Chondrocyte (in vitro differentiated cells): ENCODE data around the gene TTC22. TPM values are rescaled to one million over a fixed set of nuclear protein-coding genes. Genes with fewer than 3 reads are reported as not detected.
"Not testable (repeated sequence)": the region's sequence is repeated elsewhere in the genome, so short reads cannot be mapped to it uniquely, and the experiment has no call there.

Source experiments
- DNase-seq: peaks from one replicate; pipeline ENCODE4 v3.0.0; 2021; ENCODE audit warnings: mixed read lengths, low spot score
- H3K27ac Mint-ChIP-seq: one replicate; pipeline ENCODE4 v1.8.0; 2021; ENCODE audit warnings: mild to moderate bottlenecking, moderate library complexity, mixed read lengths; ENCODE audit not compliant: unreplicated experiment
- H3K27me3 Mint-ChIP-seq: 2 replicates; pipeline ENCODE4 v1.8.0; 2021; ENCODE audit warnings: low read depth, mixed read lengths
- H3K36me3 Mint-ChIP-seq: 2 replicates; pipeline ENCODE4 v1.8.0; 2021; ENCODE audit warnings: low read depth, mixed read lengths
- H3K4me1 Mint-ChIP-seq: 2 replicates; pipeline ENCODE4 v1.8.0; 2021; ENCODE audit warnings: low read depth, mild to moderate bottlenecking, mixed read lengths
- H3K4me3 Mint-ChIP-seq: one replicate; pipeline ENCODE4 v1.8.0; 2021; ENCODE audit warnings: mild to moderate bottlenecking, moderate library complexity, mixed read lengths; ENCODE audit not compliant: unreplicated experiment
- H3K9me3 Mint-ChIP-seq: 2 replicates; pipeline ENCODE4 v1.8.0; 2021; ENCODE audit warnings: low read depth, mixed read lengths
- CTCF ChIP-seq: fragments of 200-600 bp; sonication (generic); IDR thresholded peaks from 2 replicates; pipeline ENCODE4 v1.5.0; 2021; ENCODE audit warnings: antibody characterized with exemption, mild to moderate bottlenecking, moderate library complexity
- total RNA-seq: library from RNA; stranded (reverse); gene quantifications from 3 replicates; pipeline ENCODE4 v1.2.1, GENCODE V29; 2021

Gene TTC22
- total RNA-seq, 1 donor from 2014 or later, result not detected

- H3K27me3 Mint-ChIP-seq, result peaks cover 24% of the 10 kb centered on the region
Observed at GRCh38 chr1:54781023-54781723, 19.9 kb downstream of the TTC22 start.

DNA sequence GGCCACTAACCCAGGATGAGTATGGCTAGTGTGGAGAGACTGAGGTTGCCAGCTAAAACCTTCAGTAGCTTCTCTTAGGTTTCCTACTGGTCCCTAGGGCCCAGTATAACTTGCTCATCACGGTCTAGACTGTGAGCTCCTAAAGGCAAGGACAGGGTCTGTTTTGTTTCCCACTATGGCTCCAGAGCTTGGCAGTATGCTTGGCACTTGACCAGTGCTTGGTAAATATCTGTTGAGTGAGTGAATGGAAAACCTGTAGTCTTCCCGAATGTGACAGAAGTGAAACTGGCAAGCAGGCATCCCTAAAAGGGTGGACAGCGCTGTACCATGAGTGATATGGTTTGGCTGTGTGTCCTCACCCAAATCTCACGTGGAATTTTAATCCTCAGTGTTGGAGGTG is 23.7 kb downstream of the TTC22 start:
- no peak for DNase-seq
- Mint-ChIP-seq H3K4me3 (no peak overlapping the region), H3K36me3 (no peaks in the 10 kb centered on the region), H3K4me1 (no peaks in the 10 kb centered on the region), H3K27me3 (peaks cover 17% of the 10 kb centered on the region), H3K9me3 (no peaks in the 10 kb centered on the region), H3K27ac (no peak overlapping the region)
- TF ChIP-seq CTCF, result no peak

More at GRCh38 chr1:54781023-54781723, 19.9 kb downstream of the TTC22 start:
- no peaks in the 10 kb centered on the region for H3K4me1 Mint-ChIP-seq
- no peak overlapping the region for H3K27ac Mint-ChIP-seq
- no peaks in the 10 kb centered on the region for H3K36me3 Mint-ChIP-seq
- H3K4me3 Mint-ChIP-seq, result no peak overlapping the region
- no peaks in the 10 kb centered on the region for H3K9me3 Mint-ChIP-seq
- no peak for TF ChIP-seq CTCF
- no peak for DNase-seq

DNA sequence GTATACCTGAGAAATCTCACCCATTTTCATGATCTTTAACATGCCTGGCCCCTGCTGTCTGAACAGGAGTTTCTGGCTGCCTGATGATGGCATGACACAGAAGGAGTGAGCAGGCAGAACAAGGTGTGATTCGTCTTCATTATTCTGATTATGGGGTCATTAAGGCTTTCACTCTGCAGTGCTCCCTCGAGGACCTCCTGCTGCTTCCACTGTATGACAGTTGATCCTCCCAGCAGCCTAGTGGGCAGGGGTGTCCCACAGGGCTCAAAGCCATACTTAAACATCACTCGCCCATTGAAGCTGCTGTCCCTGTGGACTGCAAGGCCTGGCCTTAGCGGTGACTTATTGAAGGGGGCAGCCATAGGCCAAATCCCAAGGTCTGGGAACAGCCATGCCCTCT is 24.1 kb downstream of the TTC22 start:
- Mint-ChIP-seq H3K36me3 (no peaks in the 10 kb centered on the region), H3K9me3 (no peaks in the 10 kb centered on the region), H3K27me3 (peaks cover 16% of the 10 kb centered on the region), H3K4me3 (no peak overlapping the region), H3K4me1 (no peaks in the 10 kb centered on the region), H3K27ac (no peak overlapping the region)
- no peak for TF ChIP-seq CTCF
- no peak for DNase-seq

- H3K27ac Mint-ChIP-seq, H3K36me3 Mint-ChIP-seq, H3K4me1 Mint-ChIP-seq, DNase-seq, H3K4me3 Mint-ChIP-seq, H3K9me3 Mint-ChIP-seq: not testable (repeated sequence)
- peaks cover 12% of the 10 kb centered on the region for H3K27me3 Mint-ChIP-seq
Observed at GRCh38 chr1:54775828-54776721, 25.0 kb downstream of the TTC22 start.

DNA sequence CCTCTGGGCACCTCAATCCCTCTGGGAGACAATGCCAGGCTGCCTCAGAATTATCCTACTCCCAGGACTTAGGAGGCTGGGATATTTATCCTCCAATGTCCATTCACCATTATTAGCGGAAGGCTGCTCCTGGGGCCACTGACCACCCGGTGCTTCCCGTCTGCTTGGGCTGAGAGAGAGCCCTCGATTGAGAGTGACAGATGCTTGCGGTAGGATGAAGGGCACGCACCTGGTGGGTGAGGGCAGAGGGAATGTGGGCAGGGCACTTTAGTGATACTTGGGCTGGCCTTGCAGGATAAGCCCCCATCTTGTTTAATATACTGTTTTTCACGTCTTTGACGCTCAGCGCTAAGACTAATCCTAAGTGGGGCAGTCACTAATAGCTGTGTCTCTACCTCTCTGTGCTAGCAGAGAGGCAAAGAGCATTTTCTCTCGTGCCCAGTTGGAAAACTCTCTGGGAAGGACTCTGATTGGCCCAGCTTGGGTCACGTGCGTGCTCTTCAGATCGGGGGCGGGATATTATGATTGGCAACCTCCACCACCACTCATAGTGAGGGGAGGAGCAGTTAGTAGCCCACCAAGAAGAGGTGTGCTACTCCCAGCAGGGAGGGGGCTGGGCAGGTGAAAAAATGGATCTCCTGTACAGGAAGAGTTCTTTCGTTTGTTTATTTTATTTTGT is 26.2 kb downstream of the TTC22 start:
- Mint-ChIP-seq H3K9me3 (no peaks in the 10 kb centered on the region), H3K36me3 (no peaks in the 10 kb centered on the region), H3K27ac (no peak overlapping the region), H3K4me3 (no peak overlapping the region), H3K4me1 (no peaks in the 10 kb centered on the region), H3K27me3 (peaks cover 15% of the 10 kb centered on the region)
- TF ChIP-seq CTCF, result no peak
- DNase-seq, result no peak
